OCI-LY1 (cell line): ENCODE data around the gene RSPH1.

Experiments used
- H2AFZ ChIP-seq: fragments of 200-600 bp; sonication (generic), shearing (Covaris generic); 2 replicates; pipeline ENCODE4 v1.6.0; 2014; ENCODE audit warnings: antibody characterized with exemption, mild to moderate bottlenecking, low read length
- H3F3A ChIP-seq: fragments of 200-600 bp; sonication (generic), shearing (Covaris generic); 2 replicates; pipeline ENCODE4 v1.6.0; 2014; ENCODE audit warnings: mild to moderate bottlenecking, antibody characterized with exemption, low read length, moderate library complexity; ENCODE audit not compliant: insufficient read depth
- H3K27ac ChIP-seq: fragments of 200-600 bp; sonication (generic); 2 replicates; pipeline ENCODE4 v1.5.1; 2014; ENCODE audit warnings: low read length, mixed run types, mild to moderate bottlenecking, low read depth; ENCODE audit not compliant: poor library complexity, severe bottlenecking
- H3K27me3 ChIP-seq: fragments of 200-600 bp; sonication (generic); 2 replicates; pipeline ENCODE4 v1.6.0; 2014; ENCODE audit warnings: antibody characterized with exemption, mild to moderate bottlenecking, low read length, moderate library complexity; ENCODE audit not compliant: insufficient read depth
- H3K36me3 ChIP-seq: fragments of 200-600 bp; sonication (generic); 2 replicates; pipeline ENCODE4 v1.6.1; 2014; ENCODE audit warnings: mild to moderate bottlenecking, antibody characterized with exemption, low read length, moderate library complexity, mixed read lengths; ENCODE audit not compliant: insufficient read depth
- H3K4me1 ChIP-seq: fragments of 200-600 bp; sonication (generic); 2 replicates; pipeline ENCODE4 v1.5.1; 2014; ENCODE audit warnings: mild to moderate bottlenecking, low read length, moderate library complexity; ENCODE audit not compliant: insufficient read depth, severe bottlenecking
- H3K4me2 ChIP-seq: fragments of 200-600 bp; sonication (generic), shearing (Covaris generic); 2 replicates; pipeline ENCODE4 v1.6.1; 2014; ENCODE audit warnings: low read length
- H3K4me3 ChIP-seq: fragments of 200-600 bp; sonication (generic); 2 replicates; pipeline ENCODE4 v1.5.1; 2014; ENCODE audit warnings: low read length, low read depth, mild to moderate bottlenecking, mixed read lengths; ENCODE audit not compliant: poor library complexity, severe bottlenecking
- H3K79me2 ChIP-seq: fragments of 200-600 bp; shearing (Covaris generic); 2 replicates; pipeline ENCODE4 v1.6.1; 2016; ENCODE audit warnings: mixed run types, low read length, mixed read lengths; ENCODE audit not compliant: insufficient read depth
- H3K9ac ChIP-seq: fragments of 200-600 bp; sonication (generic), shearing (Covaris generic); 2 replicates; pipeline ENCODE4 v1.6.1; 2014; ENCODE audit warnings: mild to moderate bottlenecking, low read length, mixed read lengths
- H3K9me2 ChIP-seq: fragments of 200-600 bp; sonication (generic), shearing (Covaris generic); 2 replicates; pipeline ENCODE4 v1.6.1; 2014; ENCODE audit warnings: low read depth, mild to moderate bottlenecking, low read length, mixed read lengths
- H3K9me3 ChIP-seq: fragments of 200-600 bp; shearing (Covaris generic); 2 replicates; pipeline ENCODE4 v1.6.1; 2014; ENCODE audit warnings: low read length, mixed read lengths
- H4K20me1 ChIP-seq: fragments of 200-600 bp; sonication (generic), shearing (Covaris generic); 2 replicates; pipeline ENCODE4 v1.6.0; 2016; ENCODE audit warnings: mild to moderate bottlenecking, low read length; ENCODE audit not compliant: insufficient read depth
- CTCF ChIP-seq: fragments of 200-600 bp; sonication (generic), shearing (Covaris generic); IDR thresholded peaks from 2 replicates; pipeline ENCODE4 v1.5.1; 2017; ENCODE audit warnings: mild to moderate bottlenecking, antibody characterized with exemption, low read length, moderate library complexity, mixed read lengths
- EZH2 ChIP-seq: fragments of 200-600 bp; sonication (generic), shearing (Covaris generic); IDR thresholded peaks from 2 replicates; pipeline ENCODE4 v1.8.0; 2017; ENCODE audit warnings: borderline replicate concordance, mixed run types, mild to moderate bottlenecking, antibody characterized with exemption, low read length, moderate library complexity, mixed read lengths

The RSPH1 gene

DNA sequence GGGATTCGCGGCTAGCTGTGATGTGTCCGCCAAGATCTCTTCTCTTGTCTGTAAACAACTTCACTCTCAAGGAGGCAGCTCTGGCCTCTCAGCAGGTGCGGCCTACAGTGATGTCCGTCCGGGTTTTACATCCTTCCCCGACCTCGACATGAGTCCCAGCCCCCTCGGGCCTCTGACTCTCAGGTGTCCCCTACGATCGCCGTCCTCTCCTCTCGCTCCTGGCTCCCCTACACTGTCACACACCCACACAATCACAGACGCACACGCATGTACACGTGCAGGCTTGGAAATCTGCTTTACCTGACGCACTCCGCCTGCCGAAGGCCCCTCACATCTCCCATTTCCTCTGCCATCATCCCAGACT is 797 bp upstream of the RSPH1 start:
- Histone ChIP-seq H3K4me3 (peak overlapping the region; percentile 77), H3F3A (no peaks in the 10 kb centered on the region), H3K4me2 (peak overlapping the region; percentile 95), H3K27me3 (peaks cover 13% of the 10 kb centered on the region; the same call in 1 of the 2 replicates), H3K9me3 (no peaks in the 10 kb centered on the region), H3K27ac (no peak overlapping the region), H3K9ac (peak overlapping the region; percentile 76), H3K4me1 (peaks cover 16% of the 10 kb centered on the region), H2AFZ (no peak overlapping the region), H3K9me2 (no peaks in the 10 kb centered on the region), H4K20me1 (no peaks in the 10 kb centered on the region), H3K79me2 (no peaks in the 10 kb centered on the region), H3K36me3 (no peaks in the 10 kb centered on the region)
- TF ChIP-seq CTCF (no peak), EZH2 (no peak)

DNA sequence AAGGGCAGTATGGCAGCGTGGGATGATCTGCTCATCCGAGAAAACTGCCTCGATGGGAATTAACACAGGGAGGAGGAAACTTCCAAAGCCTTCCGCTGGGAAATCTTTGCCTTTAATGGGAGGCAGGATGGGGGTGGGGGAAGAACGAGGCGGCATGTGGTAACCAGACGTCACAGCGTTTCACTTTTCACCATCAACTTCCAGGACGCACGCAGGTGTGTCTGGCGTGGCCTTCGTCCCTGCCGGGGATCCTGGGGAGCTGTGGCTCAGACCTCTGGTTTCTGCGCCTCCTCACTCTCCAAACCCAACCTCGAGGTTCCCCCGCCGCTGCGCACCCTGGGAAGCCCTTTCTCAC is 282 bp downstream of the RSPH1 start:
- peak overlapping the region; percentile 77 for H3K4me3 ChIP-seq
- H3K36me3 ChIP-seq = no peaks in the 10 kb centered on the region
- no peak overlapping the region for H2AFZ ChIP-seq
- H3K9me3 ChIP-seq = no peaks in the 10 kb centered on the region
- H3F3A ChIP-seq = no peaks in the 10 kb centered on the region
- peaks cover 16% of the 10 kb centered on the region for H3K4me1 ChIP-seq
- H3K27ac ChIP-seq = no peak overlapping the region
- no peaks in the 10 kb centered on the region for H3K79me2 ChIP-seq
- H3K4me2 ChIP-seq = peak overlapping the region; percentile 95
- H3K9ac ChIP-seq = peak overlapping the region; percentile 14; the same call in 1 of the 2 replicates
- H4K20me1 ChIP-seq = no peaks in the 10 kb centered on the region
- H3K9me2 ChIP-seq = no peaks in the 10 kb centered on the region
- H3K27me3 ChIP-seq = peaks cover 18% of the 10 kb centered on the region; the same call in 1 of the 2 replicates
- no peak for TF ChIP-seq EZH2
- TF ChIP-seq CTCF = no peak

- H2AFZ ChIP-seq = no peak overlapping the region
- H3K27me3 ChIP-seq = peaks cover 18% of the 10 kb centered on the region; the same call in 1 of the 2 replicates
- H3K9me3 ChIP-seq = no peaks in the 10 kb centered on the region
- no peaks in the 10 kb centered on the region for H3F3A ChIP-seq
- no peak overlapping the region for H3K4me2 ChIP-seq
- H4K20me1 ChIP-seq = no peaks in the 10 kb centered on the region
- H3K4me3 ChIP-seq = no peak overlapping the region
- no peaks in the 10 kb centered on the region for H3K36me3 ChIP-seq
- H3K9me2 ChIP-seq = no peaks in the 10 kb centered on the region
- no peak for TF ChIP-seq CTCF
- no peak for TF ChIP-seq EZH2
- H3K79me2 ChIP-seq = no peaks in the 10 kb centered on the region
- H3K4me1 ChIP-seq = peaks cover 16% of the 10 kb centered on the region
- H3K27ac ChIP-seq = no peak overlapping the region
- no peak overlapping the region for H3K9ac ChIP-seq
These were observed 997 bp downstream of the RSPH1 start for GRCh38 chr21:42495027-42495426.
